ENCODE measurements around the gene MYCT1.

DNA sequence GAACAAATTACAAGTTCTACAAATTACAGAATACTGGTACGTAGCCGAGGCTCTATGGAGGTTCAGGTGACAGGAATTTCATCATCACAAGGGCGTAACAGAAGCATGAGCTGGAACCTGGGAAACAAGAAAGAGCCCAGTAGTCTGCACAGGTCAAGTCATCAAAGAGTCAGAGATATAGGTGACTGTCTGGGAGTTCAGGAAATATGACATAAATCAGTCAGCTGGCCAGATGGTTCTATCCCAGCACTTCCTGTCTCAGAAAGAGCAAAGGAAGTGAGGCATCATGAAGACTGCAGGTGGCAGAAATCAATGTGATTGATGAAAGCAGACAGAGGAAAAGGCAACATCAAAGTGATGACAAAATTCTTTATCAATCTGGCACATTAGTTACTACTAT is 23.3 kb downstream of the MYCT1 start:
- TF ChIP-seq, protein P1, sequence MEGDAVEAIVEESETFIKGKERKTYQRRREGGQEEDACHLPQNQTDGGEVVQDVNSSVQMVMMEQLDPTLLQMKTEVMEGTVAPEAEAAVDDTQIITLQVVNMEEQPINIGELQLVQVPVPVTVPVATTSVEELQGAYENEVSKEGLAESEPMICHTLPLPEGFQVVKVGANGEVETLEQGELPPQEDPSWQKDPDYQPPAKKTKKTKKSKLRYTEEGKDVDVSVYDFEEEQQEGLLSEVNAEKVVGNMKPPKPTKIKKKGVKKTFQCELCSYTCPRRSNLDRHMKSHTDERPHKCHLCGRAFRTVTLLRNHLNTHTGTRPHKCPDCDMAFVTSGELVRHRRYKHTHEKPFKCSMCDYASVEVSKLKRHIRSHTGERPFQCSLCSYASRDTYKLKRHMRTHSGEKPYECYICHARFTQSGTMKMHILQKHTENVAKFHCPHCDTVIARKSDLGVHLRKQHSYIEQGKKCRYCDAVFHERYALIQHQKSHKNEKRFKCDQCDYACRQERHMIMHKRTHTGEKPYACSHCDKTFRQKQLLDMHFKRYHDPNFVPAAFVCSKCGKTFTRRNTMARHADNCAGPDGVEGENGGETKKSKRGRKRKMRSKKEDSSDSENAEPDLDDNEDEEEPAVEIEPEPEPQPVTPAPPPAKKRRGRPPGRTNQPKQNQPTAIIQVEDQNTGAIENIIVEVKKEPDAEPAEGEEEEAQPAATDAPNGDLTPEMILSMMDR (IDR thresholded peaks at IDR 0.05 in 8 of 11, conservative IDR thresholded peaks at IDR 0.05 in 3 of 11), result no peak
- no peak for TF ChIP-seq POLR2A (IDR thresholded peaks at IDR 0.05)
- peak in 1 of 3 donors; percentile 10 for TF ChIP-seq POLR2AphosphoS5 (IDR thresholded peaks at IDR 0.05)
